Umbilical cord (tissue), 2 donors: ENCODE measurements around the gene KIF17. TPM values are rescaled to one million over a fixed set of nuclear protein-coding genes. Genes with fewer than 3 reads are reported as not detected.

Experiments used
- DNase-seq: peaks from one replicate; pipeline ENCODE4 v3.0.0-alpha.2; 2015; ENCODE audit warnings: low spot score
- total RNA-seq: library from RNA; depleted of rRNA; stranded (reverse); fragments of >200 nt; gene quantifications from one replicate; pipeline ENCODE4 v1.2.3, GENCODE V29; 2014; ENCODE audit warnings: low replicate concordance; ENCODE audit not compliant: insufficient read depth

The KIF17 gene
- total RNA-seq, 1 donor from 2014 or later, result not detected

DNA sequence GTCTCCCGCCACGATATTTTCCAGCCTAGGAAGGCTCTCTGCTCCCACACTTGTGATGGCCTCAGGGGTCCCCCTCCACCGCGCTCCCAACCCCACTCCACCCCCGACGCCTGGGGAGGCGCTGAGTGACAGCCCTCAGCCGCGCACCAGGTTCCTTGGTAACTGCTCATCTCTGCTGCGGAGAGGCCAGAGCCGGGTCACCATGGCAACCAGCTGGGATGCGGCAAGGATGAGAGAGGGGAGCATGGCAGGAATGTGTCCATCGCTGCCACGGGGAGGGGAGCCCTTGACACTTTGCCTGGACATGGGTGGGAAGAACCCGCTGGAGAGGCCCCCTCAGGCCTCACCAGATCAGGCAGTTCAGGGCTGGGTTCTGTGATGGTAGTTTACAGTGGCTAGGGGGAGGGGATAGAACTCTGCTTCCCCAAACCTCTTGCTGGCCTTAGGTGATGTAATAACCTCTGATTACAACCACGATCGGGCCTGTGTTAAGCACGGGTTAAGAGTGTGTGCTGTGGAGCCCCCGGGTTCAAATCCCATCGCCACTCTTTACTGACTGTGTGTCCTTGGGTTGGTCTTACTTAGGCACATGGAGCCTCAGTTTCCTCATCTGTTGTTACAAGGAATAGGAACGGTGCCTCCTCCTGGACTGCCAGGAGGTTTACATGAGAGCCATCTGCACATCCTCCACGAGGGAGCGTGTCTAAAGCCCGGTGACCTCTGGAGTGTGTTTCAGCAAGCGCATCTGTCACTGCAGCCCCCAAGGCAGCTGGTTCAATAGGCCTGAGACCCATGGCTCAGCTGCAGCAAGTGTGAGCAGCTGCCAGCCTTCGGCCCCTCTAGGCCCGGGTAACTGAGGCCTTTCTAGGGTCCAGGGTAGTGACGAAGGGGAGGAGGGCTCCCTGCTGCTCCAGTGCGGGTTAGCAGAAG lies 6.3 kb downstream of the KIF17 start:
- no peak for DNase-seq

DNA sequence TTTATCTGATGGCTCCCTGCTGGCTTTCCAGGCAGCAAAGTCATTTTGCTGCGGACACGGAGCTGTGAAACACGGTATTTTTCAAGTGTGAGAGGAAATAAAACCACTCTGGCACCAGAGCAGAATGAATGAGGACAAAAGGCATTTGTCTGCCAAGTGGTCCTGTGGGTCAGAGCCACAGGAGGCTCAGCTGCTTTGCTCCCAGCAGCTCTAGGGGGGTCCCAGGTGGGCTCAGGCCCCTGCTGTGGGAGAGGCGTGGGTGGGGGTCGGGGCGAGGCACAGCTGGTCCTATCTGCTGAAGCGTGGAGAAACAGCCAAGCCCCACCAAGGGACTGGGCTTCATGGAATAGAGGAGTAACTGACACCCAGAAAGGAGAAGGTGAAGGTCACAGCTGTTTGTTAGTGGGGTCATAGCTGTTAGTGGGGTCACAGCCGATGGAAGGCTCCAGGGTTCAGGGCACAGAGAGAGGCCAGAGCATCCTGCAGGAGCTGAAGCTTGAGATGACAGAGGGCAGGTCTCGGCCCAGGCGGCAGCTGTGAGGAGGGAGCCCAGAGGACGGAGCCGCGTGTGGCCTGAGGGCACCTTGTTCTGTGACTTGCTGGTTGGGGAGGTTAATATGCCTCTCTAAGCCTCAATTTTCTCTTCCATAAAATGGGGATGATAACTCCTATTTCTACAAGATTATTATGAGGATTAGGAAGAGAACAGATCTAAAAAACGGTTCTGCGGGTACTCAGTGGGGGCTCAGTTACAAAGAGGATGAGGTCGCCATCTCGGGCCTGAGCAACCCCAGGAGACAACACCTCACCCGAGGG lies 7.1 kb downstream of the KIF17 start:
- DNase-seq, result no peak

DNA sequence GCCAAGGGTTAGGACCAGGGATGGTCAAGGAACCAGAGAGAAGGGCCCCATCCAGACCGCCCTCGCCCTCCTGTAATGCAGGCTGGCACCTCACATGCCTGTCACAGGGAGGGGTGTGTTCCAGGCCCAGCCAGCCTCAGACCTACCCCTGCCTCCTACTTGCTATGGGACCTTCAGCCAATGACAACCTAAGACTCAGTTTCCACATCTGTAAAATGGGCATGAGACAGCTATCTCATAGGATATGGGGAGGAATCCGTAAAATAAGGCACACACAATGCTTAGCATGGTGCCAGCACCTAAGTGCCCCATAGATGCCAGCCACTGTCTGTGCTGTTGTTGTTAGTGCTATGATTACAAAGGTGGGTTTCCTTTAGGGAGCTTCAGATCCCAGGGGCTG lies 7.9 kb downstream of the KIF17 start:
- no peak for DNase-seq

DNA sequence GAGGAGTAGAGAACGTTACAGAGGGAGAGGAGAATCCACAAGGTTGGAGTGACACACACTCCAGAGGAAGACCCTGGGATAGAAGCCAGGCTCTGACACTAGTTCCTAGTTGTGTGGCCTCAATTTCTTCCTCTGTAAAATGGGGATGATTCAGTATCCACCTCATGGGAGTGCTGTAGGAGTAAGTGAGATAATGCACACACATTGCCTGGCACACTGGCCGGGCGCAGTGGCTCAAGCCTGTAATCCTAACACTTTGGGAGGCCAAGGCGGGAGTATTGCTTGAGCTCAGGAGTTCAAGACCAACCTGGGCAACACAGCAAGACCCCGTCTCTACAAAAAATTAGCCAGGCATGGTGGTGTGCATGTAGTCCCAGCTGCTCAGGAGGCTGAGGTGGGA lies 8.9 kb downstream of the KIF17 start:
- DNase-seq, result no peak

DNA sequence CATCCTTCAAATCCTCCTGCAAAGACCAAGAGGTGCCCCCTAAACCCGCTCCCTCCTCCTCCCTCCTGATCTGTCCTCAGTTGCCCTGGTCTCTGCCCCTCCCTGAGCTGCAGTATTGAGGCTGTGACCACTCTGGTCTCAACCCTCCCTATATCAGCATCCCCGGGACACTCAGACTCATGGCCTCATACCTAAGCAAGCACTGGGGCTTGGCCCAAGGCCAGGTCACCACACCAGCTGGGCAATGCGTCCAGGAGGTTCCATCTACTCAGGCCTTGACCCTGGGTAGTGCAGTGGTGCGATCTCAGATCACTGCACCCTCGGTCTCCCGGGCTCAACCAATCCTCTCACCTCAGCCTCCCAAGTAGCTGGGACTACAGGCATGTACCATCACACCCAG lies 9.8 kb downstream of the KIF17 start:
- DNase-seq, result no peak

DNA sequence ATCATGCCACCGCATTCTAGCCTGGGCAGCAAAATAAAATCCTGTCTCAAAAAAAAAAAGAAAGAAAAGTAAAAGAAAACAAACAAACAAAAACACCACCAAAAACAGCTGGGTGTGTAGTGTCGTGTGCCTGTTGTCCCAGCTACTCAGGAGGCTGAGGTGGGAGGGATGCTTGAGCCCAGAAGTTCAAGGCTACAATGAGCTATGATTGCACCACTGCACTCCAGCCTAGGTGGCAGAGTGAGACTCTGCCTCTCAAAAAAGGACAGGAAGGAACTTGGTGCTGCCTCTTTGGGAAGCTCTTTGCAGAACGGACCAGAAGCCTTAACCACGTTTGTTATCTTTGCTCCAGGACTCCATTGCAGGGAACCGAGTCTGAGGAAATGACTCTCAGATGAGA lies 11.0 kb downstream of the KIF17 start:
- no peak for DNase-seq

DNA sequence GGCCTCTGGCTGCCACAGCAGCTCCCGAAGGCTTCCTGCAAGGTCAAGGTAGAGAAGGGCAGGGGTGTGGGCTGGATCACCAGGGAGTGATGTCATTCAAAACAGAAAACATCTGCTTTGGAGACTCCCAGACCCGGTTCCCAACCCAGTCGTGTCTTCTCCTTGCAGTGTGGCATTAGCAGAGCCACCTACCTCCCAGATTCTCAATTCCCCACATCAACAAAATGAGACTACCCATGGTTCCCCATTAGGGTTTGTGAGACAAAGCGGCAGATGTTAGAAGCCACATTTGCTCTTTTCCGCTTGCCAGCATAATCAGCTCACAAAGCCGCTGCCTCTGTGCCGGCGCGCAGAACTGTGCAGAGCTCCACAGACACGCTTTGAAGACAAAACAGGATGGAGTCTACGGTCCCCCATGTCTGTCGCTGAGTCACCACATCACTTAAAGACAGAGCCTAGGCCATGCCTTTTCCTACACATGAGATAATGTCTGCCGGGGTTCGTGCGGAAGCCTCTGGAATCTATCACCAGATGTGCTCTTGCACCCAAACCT lies 12.5 kb downstream of the KIF17 start:
- no peak for DNase-seq

DNA sequence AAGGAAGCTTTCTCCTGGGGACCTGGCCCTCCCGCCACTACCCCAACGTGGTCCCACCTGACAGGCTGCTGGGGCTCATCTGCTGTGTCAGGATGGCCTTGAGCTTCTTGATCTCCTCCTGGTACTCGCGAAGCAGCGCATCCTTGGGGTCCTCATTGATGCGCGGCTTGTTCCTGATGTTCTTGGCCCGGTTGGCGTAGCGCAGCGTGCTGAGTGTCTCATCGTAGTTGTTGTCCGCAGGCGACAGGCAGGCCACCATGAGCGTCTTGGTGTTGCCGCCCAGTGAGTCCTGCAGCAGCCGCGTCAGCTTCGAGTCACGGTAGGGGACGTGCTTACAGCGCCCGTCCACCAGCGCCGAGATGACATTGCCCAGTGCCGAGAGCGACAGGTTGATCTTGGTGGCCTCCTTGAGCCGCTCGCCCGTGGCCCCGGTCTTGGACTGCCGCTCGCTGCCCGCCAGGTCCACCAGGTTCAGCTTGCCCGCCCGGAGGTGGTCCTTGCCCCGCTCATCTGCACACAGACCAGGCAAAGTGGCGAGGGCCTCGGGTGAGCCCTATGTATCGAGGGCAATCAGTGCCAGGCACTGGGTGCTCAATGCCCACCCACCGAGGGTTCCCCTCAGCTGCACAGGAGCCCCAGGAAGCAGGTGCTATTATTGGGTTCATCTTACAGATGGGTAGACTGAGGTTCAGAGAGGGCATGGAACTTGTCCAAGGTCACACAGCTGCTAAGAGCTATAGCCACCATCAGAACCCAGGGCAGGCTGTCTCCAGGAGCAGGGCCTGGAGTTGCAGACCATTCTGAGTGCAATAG lies 13.2 kb downstream of the KIF17 start:
- no peak for DNase-seq

DNA sequence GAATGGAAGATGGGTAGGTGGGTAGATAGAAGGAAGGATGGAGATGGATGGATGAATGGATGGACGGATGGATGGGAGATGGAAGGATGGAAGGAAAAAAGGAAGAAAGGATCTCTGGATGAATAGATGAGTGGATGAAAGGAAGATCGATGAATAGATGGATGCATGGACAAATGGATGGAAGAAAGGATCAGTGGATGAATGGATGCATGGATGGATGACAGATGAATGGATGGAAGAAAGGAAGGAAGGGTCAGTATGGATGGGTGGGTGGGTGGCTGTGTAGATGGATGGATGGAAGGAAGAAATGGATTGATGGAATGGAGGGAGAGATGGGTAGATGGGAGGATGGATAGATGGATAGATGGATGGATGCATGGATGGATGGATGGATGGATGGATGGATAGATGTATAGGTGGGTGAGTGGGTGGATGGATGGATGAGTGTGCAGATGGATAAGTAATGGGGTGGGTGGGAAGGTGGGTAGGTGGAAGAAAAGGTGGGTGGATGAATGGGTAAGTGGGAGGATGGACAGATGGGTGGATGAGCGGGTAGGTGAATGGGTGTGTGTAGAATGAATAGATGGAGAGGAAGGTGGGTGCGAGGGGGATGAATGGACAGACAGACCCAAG lies 14.6 kb downstream of the KIF17 start:
- DNase-seq, result no peak

DNA sequence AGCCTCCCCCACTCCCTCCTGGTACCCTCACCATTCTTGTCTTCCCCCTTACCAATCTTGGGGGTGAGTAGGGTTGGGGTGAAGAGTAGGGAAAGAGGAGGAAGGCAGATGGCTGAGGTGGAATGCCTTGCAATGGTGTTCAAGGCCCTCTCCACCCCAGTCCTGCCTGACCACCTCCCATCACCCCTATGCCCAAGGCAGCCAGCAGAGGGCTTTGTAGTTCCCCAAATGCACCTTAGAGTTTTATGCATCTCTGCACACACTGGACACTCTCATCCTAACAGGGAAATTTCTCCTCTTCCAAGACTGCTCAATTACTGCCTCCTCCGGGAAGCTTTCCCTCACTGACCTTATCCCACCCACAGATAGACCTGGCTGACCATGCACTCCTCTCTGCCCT lies 15.4 kb downstream of the KIF17 start:
- no peak for DNase-seq

DNA sequence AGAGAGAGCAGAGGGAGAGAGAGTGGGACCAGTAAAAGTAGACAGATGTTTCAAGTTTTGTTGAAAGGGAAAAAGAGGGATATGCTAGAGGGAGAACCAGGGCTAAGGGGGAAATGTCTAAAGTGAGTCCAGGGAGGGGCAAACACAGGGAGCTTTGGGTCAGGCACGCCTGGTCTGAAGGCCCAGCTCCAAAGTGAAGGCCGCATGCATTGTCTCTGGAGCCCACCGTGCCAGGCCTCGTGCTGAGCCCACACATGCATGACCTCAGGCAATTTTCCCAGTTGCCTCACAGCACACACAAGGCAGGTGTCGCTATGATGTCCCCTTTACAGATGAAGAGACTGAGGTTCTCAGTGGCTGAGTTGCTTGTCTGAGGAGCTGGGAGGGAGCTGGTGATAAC lies 16.0 kb downstream of the KIF17 start:
- no peak for DNase-seq

DNA sequence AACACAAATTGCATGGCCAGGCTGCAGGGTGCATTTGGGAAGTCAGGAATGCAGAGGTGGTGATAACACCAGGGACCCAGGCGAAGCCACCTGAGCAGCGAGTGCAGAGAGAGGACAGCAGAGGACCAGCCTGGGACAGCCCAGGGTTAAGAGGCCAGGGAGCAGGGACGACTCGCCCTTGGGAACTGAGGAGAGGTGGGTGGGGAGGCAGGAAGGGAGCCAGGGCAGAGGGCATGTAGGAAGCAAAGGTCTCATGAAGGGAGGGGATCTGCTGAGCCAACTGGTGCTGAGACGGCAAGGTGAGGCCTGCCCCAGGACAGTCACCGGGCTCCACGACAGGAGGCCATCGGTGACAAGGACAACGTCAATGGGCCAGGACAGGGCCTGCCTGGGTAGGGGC lies 16.4 kb downstream of the KIF17 start:
- DNase-seq, result no peak

DNA sequence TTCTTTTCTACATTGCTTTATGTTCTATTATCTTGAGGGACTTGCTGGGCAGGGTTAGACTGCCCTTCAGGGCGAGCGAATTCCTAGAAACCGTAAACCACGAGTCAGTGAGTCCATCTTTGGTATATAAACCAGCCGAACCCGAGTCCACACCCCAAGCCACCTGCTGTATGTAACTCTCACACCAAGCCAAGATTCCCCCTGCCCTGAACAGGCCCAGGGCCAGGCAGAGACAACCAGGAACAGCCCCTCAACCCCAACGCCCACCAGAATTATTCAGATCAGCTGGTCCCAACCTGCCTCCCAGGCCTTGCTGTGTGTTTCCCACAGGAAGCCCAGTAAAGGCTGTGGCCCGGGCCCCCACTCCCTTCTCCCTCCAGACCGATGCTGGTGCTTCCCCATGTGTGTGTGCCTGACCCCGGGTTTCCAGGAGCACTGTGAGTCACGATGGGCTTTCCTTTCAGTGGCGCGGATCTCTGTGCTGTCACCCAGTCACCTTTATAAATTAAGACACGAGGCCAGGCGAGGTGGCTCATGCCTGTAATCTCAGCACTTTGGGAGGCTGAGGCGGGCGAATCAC lies 17.1 kb downstream of the KIF17 start:
- no peak for DNase-seq

DNA sequence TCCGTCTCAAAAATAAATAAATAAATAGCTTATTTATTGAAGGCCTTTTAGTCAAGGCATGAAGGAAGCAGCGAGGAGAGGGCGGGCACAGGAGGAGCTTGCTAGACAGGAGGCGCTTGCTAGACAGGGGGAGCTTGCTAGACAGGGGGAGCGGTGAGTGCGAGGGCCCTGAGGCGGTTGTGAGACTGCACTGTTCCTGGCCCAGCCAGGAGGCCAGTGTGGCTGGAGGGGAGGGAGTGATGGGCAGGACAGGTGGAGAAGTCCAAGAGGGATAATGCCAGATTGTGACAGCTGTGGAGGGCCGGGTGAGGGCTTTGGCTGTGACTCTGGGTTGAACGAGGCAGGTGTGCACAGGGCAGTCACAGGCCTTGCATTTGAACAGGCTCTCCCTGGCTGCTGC lies 18.2 kb downstream of the KIF17 start:
- DNase-seq, result peak; percentile 26

DNA sequence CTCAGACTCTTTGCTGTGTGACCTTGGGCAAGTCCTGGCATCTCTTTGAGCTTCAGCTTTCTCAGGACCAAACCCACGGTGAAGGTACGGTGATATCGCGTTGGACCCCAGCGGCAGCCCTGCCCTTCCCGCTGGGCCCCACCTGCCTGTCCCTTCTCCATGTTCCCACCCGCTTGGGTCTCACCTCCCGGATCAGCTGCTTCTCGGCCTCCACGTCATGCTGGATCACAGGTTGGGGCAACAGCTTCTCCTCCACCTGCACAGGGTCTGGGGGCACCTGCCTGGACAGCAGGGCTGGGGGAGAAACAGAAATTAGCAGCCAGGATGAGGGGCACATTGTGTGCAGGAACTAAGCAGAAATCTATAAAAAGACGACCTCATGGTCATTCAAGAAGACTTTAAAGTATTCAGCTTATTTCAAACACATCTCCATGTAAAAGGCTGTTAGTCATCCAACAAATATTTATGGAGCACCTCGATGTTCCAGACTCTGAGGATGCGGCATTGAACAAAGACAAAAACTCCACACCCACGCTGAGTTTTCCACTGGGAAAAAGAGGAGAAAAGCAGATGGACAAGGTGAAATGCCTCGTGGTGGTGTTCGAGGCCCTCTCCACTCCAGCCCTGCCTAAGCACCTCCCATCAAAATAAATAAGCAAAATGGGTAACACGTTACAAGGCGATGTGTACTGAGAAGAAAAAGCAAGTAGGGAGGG lies 19.5 kb downstream of the KIF17 start:
- peak; percentile 22 for DNase-seq

DNA sequence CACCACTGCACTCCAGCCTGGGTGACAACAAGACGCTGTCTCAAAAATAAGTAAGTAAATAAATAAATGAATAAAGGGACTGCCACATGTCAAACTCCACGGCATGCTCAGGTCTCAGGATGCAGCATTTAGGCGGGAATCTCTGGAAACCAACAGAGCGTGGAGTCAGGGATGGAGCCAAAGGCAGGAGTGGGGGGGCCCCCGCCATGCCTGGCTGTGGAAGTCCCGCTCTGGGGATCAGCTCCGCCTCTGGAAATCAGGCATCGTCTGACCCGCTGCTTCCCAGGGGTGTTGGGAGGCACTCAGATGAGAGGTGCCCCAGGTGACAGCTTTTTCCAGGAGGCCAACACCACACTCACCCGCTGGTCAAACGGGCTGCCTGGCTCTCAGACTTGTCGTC lies 20.2 kb downstream of the KIF17 start:
- DNase-seq, result no peak

DNA sequence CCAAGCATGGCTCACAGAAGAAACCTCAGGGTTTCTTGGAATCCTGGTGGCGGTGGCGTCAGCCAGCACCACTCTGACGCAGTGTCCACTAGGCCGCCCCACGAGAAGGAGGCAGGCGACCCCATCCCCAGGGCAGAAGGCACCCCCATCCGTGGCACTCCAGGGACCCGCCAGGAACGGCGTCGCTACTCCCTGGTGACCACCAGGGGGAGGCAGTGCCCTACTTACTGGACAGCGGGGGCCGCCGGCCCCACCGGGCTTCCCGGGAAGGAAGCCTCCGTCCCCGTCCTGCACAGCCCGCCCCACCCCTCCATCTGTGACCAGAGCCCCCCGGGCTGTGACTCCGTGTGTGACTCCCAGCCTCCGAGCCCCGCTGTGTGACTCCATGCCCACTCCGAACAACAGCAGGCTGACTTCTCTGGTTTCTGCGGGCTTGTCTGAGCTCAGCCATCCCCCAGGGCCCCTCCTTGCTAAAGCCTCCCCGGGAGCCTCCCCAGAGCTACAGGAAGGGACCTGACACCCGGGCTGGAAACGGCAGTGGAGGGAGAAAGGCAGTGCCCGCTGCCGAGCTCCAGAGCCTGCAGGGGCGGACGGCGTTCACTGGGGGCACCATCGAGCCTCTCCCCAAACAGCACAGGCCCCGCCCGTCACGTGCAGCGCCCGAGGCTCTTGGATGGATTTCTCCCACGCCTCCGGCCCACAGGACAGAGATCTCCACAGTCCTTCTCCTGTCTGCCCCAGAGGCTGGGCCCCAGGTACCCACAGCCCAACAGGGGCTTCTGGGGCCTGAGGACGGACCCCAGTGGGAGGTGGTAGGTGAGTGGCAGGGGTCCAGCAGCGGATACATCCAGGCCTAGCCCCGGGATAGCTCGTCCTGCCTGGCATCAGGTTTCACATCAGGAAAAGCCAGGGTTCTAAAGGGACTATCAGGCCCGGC lies 21.1 kb downstream of the KIF17 start:
- peak; percentile 97 for DNase-seq

DNA sequence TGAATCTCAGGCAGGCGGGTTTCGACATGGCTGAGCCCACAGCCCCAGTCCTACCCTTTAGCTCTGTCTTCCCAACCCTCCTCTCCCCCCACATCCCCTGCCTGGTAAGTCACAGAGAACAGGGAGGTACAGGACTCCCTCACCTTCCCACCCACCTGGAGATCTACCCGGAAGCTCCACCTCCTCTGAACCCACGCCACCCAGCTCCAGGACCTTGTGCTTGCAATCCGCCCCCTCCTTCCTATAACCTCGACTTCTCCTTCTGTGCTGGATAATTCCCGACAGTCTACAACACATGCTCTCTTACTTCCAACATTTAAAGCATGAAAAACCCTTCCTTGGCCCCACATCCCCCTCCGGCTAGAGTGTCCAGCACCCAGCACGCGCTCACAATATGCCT lies 22.3 kb downstream of the KIF17 start:
- DNase-seq, result no peak

DNA sequence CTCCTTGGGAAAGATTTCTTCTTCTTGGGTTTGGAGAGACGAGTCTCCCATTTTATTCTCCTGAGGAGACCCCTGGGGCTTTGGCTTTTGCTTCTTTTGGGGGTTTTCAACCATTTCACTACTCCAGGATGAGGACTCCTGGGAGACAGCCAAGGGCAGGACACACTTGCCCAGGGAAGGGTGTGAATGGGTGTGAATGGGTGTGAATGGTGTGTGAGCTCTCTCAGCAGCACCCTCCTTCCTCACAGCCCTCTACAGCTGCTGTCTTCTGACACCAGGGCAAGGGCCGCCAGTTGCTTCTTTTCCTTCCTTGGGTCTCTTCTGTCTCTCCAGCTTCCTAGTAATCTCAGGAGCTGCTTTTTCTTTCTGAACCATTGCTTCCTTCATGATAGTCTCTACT lies 24.2 kb downstream of the KIF17 start:
- DNase-seq, result no peak
